ENCODE measurements around the gene CAMTA1. TPM values are rescaled to one million over a fixed set of nuclear protein-coding genes. Genes with fewer than 3 reads are reported as not detected.

CAMTA1 gene
- total RNA-seq, 1 donor from 2014 or later, result 109 TPM

- no peaks in the 10 kb centered on the region for H3K9me3 Mint-ChIP-seq
- H3K27me3 Mint-ChIP-seq (ENCODE audit: low read depth), result no peaks in the 10 kb centered on the region
- H3K4me3 Mint-ChIP-seq, result no peak overlapping the region
- no peak for DNase-seq (ENCODE audit: low read depth, low spot score)
- TF ChIP-seq CTCF (conservative IDR thresholded peaks at IDR 0.05), result no peak
- H3K27ac Mint-ChIP-seq (ENCODE audit: unreplicated experiment), result peak overlapping the region; percentile 48
- no peaks in the 10 kb centered on the region for H3K4me1 Mint-ChIP-seq
- no peaks in the 10 kb centered on the region for H3K36me3 Mint-ChIP-seq (ENCODE audit: low read depth)
These were observed 723.0 kb downstream of the CAMTA1 start for GRCh38 chr1:7508052-7508933.

- no peaks in the 10 kb centered on the region for H3K4me1 Mint-ChIP-seq
- DNase-seq (ENCODE audit: low read depth, low spot score), result no peak
- H3K27me3 Mint-ChIP-seq (ENCODE audit: low read depth), result no peaks in the 10 kb centered on the region
- no peak for TF ChIP-seq CTCF (conservative IDR thresholded peaks at IDR 0.05)
- H3K36me3 Mint-ChIP-seq (ENCODE audit: low read depth), result no peaks in the 10 kb centered on the region
- no peak overlapping the region for H3K27ac Mint-ChIP-seq (ENCODE audit: unreplicated experiment)
- no peak overlapping the region for H3K4me3 Mint-ChIP-seq
- H3K9me3 Mint-ChIP-seq, result no peaks in the 10 kb centered on the region
These were observed 723.8 kb downstream of the CAMTA1 start for GRCh38 chr1:7508934-7509519.

GRCh38 chr1:7509598-7509997, 724.3 kb downstream of the CAMTA1 start:
- no peak for TF ChIP-seq CTCF (conservative IDR thresholded peaks at IDR 0.05)
- no peak overlapping the region for H3K27ac Mint-ChIP-seq (ENCODE audit: unreplicated experiment)
- H3K4me3 Mint-ChIP-seq, result no peak overlapping the region
- H3K36me3 Mint-ChIP-seq (ENCODE audit: low read depth), result no peaks in the 10 kb centered on the region
- H3K27me3 Mint-ChIP-seq (ENCODE audit: low read depth), result no peaks in the 10 kb centered on the region
- H3K4me1 Mint-ChIP-seq, result no peaks in the 10 kb centered on the region
- H3K9me3 Mint-ChIP-seq, result no peaks in the 10 kb centered on the region
- no peak for DNase-seq (ENCODE audit: low read depth, low spot score)

GRCh38 chr1:7510389-7510931, 725.2 kb downstream of the CAMTA1 start:
- no peak for TF ChIP-seq CTCF (conservative IDR thresholded peaks at IDR 0.05)
- no peaks in the 10 kb centered on the region for H3K36me3 Mint-ChIP-seq (ENCODE audit: low read depth)
- no peak overlapping the region for H3K4me3 Mint-ChIP-seq
- no peaks in the 10 kb centered on the region for H3K27me3 Mint-ChIP-seq (ENCODE audit: low read depth)
- H3K27ac Mint-ChIP-seq (ENCODE audit: unreplicated experiment), result peak overlapping the region; percentile 88
- no peak for DNase-seq (ENCODE audit: low read depth, low spot score)
- H3K9me3 Mint-ChIP-seq, result no peaks in the 10 kb centered on the region
- no peaks in the 10 kb centered on the region for H3K4me1 Mint-ChIP-seq

- Mint-ChIP-seq H3K4me3 (no peak overlapping the region), H3K36me3 (ENCODE audit: low read depth) (no peaks in the 10 kb centered on the region), H3K4me1 (no peaks in the 10 kb centered on the region), H3K27ac (ENCODE audit: unreplicated experiment) (no peak overlapping the region), H3K9me3 (no peaks in the 10 kb centered on the region), H3K27me3 (ENCODE audit: low read depth) (no peaks in the 10 kb centered on the region)
- TF ChIP-seq CTCF (conservative IDR thresholded peaks at IDR 0.05), result no peak
- DNase-seq (ENCODE audit: low read depth, low spot score), result no peak
These were observed 726.1 kb downstream of the CAMTA1 start for GRCh38 chr1:7511381-7511780.

Measured in neural crest cell (in vitro differentiated cells).